B cell (primary cell): ENCODE results near the gene OPN4. TPM values are rescaled to one million over a fixed set of nuclear protein-coding genes. Genes with fewer than 3 reads are reported as not detected.

Experiments
- ATAC-seq: fragments of 200-7000 bp; cut with Tn5 transposase; one replicate; pipeline ENCODE4 v1.10.0; 2021; ENCODE audit warnings: low read depth, mild to moderate bottlenecking, moderate number of reproducible peaks, moderate library complexity
- CTCF ChIA-PET: fragments of 350-600 bp; sonication (Branson Sonifier 250); formaldehyde crosslinking; loops from one replicate; lab custom pipeline; 2021; ENCODE audit warnings: antibody characterized with exemption, inconsistent platforms; lab: Charles Lee
- POLR2A ChIA-PET: fragments of 350-600 bp; sonication (Branson Sonifier 250); formaldehyde crosslinking; loops from one replicate; lab custom pipeline; 2021; ENCODE audit warnings: antibody characterized with exemption; lab: Charles Lee
- DNase-seq: peaks from one replicate; pipeline ENCODE4 v3.0.0; 2013
- H2AFZ ChIP-seq: 2 replicates; pipeline ENCODE4 v1.6.1; 2012; ENCODE audit warnings: mild to moderate bottlenecking, low read depth, low read length; ENCODE audit not compliant: insufficient read depth, poor library complexity, severe bottlenecking
- H3K27ac ChIP-seq, 2 donors: 1 replicate in 1 of 2; 2 replicates in 1 of 2; pipeline ENCODE4 v1.5.1; 2012 to 2013; ENCODE audit warnings: low read length in 2 of 2, mild to moderate bottlenecking in 2 of 2, moderate library complexity in 1 of 2
- H3K27me3 ChIP-seq, 4 experiments: fragments of 200-600 bp in 1 of 4; sonication (generic) in 1 of 4; replicated peaks in 1 of 4; 1 replicate in 2 of 4; 2 replicates in 2 of 4; pipeline versions ENCODE4 v1.6.1 to v1.7.0; 2013 to 2016; ENCODE audit warnings: low read length in 3 of 4, mild to moderate bottlenecking in 2 of 4, mixed read lengths in 1 of 4, moderate library complexity in 1 of 4; ENCODE audit not compliant: insufficient read depth in 4 of 4, control insufficient read depth in 3 of 4; ENCODE audit errors: control extremely low read depth in 1 of 4
- H3K36me3 ChIP-seq, 2 experiments: replicated peaks in 1 of 2; 1 replicate in 1 of 2; 2 replicates in 1 of 2; pipeline versions ENCODE4 v1.6.1 to v1.7.1; 2013; ENCODE audit warnings: low read length in 1 of 2; ENCODE audit not compliant: insufficient read depth in 2 of 2, control insufficient read depth in 1 of 2; ENCODE audit errors: control extremely low read depth in 1 of 2, extremely low read depth in 1 of 2
- H3K4me1 ChIP-seq, 2 donors: fragments of 200-600 bp in 1 of 2; sonication (generic) in 1 of 2; 1 replicate in 1 of 2; 2 replicates in 1 of 2; pipeline versions ENCODE4 v1.5.1 to v1.6.1; 2013 to 2017; ENCODE audit warnings: low read length in 2 of 2; ENCODE audit not compliant: control insufficient read depth in 2 of 2, insufficient read depth in 2 of 2
- H3K4me2 ChIP-seq: replicated peaks from 2 replicates; pipeline ENCODE3; 2012; ENCODE audit warnings: mild to moderate bottlenecking, low read depth, low read length; ENCODE audit not compliant: poor library complexity, severe bottlenecking
- H3K4me3 ChIP-seq, 5 experiments: fragments of 200-600 bp in 1 of 5; sonication (generic) in 1 of 5; 1 replicate in 3 of 5; 2 replicates in 2 of 5; pipeline versions ENCODE4 v1.5.1 to v1.7.0; 2011 to 2016; ENCODE audit warnings: low read length in 4 of 5, mild to moderate bottlenecking in 4 of 5, low read depth in 2 of 5, control low read depth in 1 of 5, moderate library complexity in 1 of 5; ENCODE audit not compliant: insufficient read depth in 1 of 5; ENCODE audit errors: control extremely low read depth in 1 of 5, extremely low read depth in 1 of 5
- H3K79me2 ChIP-seq: fragments of 200-600 bp; sonication (generic); one replicate; pipeline ENCODE4 v1.6.0; 2016; ENCODE audit warnings: low read length; ENCODE audit not compliant: control insufficient read depth, insufficient read depth
- H3K9ac ChIP-seq: fragments of 200-600 bp; sonication (generic); 2 replicates; pipeline ENCODE4 v1.6.1; 2017; ENCODE audit warnings: mild to moderate bottlenecking, low read length, moderate library complexity
- H3K9me3 ChIP-seq, 3 donors: one replicate each; pipeline versions ENCODE4 v1.6.1 to v1.7.1; 2013; ENCODE audit warnings: low read length in 2 of 3; ENCODE audit not compliant: control insufficient read depth in 2 of 3, insufficient read depth in 1 of 3; ENCODE audit errors: control extremely low read depth in 1 of 3
- H4K20me1 ChIP-seq: 2 replicates; pipeline ENCODE4 v1.6.0; 2012; ENCODE audit warnings: mild to moderate bottlenecking, low read length; ENCODE audit not compliant: insufficient read depth, control insufficient read depth, poor library complexity, severe bottlenecking
- H3K27ac Mint-ChIP-seq: one replicate; pipeline ENCODE4 v1.8.0; 2021; ENCODE audit warnings: mixed read lengths
- H3K27me3 Mint-ChIP-seq: one replicate; pipeline ENCODE4 v1.8.0; 2021; ENCODE audit warnings: mixed read lengths
- H3K4me1 Mint-ChIP-seq: one replicate; pipeline ENCODE4 v1.8.0; 2021; ENCODE audit warnings: mixed read lengths
- H3K4me3 Mint-ChIP-seq: one replicate; pipeline ENCODE4 v1.8.0; 2021; ENCODE audit warnings: mixed read lengths
- H3K9me3 Mint-ChIP-seq: one replicate; pipeline ENCODE4 v1.8.0; 2022; ENCODE audit warnings: mixed read lengths; ENCODE audit not compliant: insufficient read depth
- CTCF ChIP-seq: fragments of 200-600 bp; IDR thresholded peaks from one replicate; pipeline ENCODE4 v1.8.0; 2022; ENCODE audit warnings: antibody characterized with exemption, mild to moderate bottlenecking
- EZH2 ChIP-seq: IDR thresholded peaks from 2 replicates; pipeline ENCODE4 v1.6.1; 2012; ENCODE audit warnings: borderline replicate concordance, low read depth, mild to moderate bottlenecking, moderate library complexity, low read length; ENCODE audit not compliant: insufficient read depth, poor library complexity, severe bottlenecking
- WGBS: methylation state at CpG from one replicate; pipeline ENCODE4 v1.1.5; 2013; ENCODE audit warnings: missing lambda C conversion rate; ENCODE audit not compliant: insufficient coverage; 5-methylcytosine and 5-hydroxymethylcytosine counted together
- intact Hi-C: fragments of 100-400 bp; cut with micrococcal nuclease; formaldehyde crosslinking; loops from one replicate; pipeline ENCODE4 v1.10.0; 2022
- polyA plus RNA-seq: library from polyadenylated mRNA; depleted of rRNA; stranded (reverse); fragments of >200 nt; gene quantifications from 2 replicates; pipeline ENCODE4 v1.2.3, GENCODE V29; 2012
- total RNA-seq, 2 donors: library from RNA; stranded (reverse); fragments of 120-200 nt in 1 of 2; gene quantifications; 1 replicate in 1 of 2; 2 replicates in 1 of 2; pipeline versions ENCODE4 v1.2.3 to v1.2.4, GENCODE V29; 2013 to 2022

The OPN4 gene
- total and polyA plus RNA-seq, 2 donors (not counting 1 experiment from before 2014, with no cell fraction given): not detected

GRCh38 chr10:86715836-86716235 lies 61.5 kb downstream of the OPN4 start:
- H3K9ac ChIP-seq: no peak overlapping the region
- peaks cover 0 to under 1% (median 0%) of the 10 kb centered on the region in 3 donors for H3K9me3 ChIP-seq
- H3K4me2 ChIP-seq: no peak overlapping the region
- ATAC-seq (no peak), DNase-seq (no peak)
- Mint-ChIP-seq H3K4me1 (peaks cover 6% of the 10 kb centered on the region), H3K27me3 (peaks cover 7% of the 10 kb centered on the region), H3K4me3 (no peak overlapping the region), H3K27ac (no peak overlapping the region), H3K9me3 (no peaks in the 10 kb centered on the region)
- no peaks in the 10 kb centered on the region for H4K20me1 ChIP-seq
- WGBS: 93% methylated on average over 5 of the region's 5 CpGs
- H2AFZ ChIP-seq: no peak overlapping the region
- peaks cover 6 to 10% of the 10 kb centered on the region in 2 donors for H3K4me1 ChIP-seq
- intact Hi-C loops: no loop called here
- TF ChIP-seq CTCF: no peak
- no peak for TF ChIP-seq EZH2
- no peak overlapping the region for H3K4me3 ChIP-seq
- CTCF ChIA-PET: interaction anchor here (0.6 kb wide), 1 partner anchor 434 kb away, joined by 4 read pairs; no protein-coding TSS in a partner anchor
- no peaks in the 10 kb centered on the region for H3K36me3 ChIP-seq
- no peaks in the 10 kb centered on the region for H3K79me2 ChIP-seq
- no peak overlapping the region for H3K27ac ChIP-seq
- H3K27me3 ChIP-seq: peaks cover 0 to 4% (median under 1%) of the 10 kb centered on the region in 4 experiments
- POLR2A ChIA-PET: no interaction called here

Other genes starting within 250 kb of the OPN4 start
- gene WAPL, start 132.8 kb upstream of the OPN4 start, total RNA-seq: 42.8 and 42.9 TPM in 2 replicates
- 8.3 and 15.4 TPM in 2 replicates for gene WAPL, start 132.8 kb upstream of the OPN4 start, polyA plus RNA-seq
- 0.07 TPM in 2 replicates for gene LDB3, start 14.0 kb downstream of the OPN4 start, total RNA-seq
- 0.01 TPM in 1 of 2 replicates, not detected in the other for gene LDB3, start 14.0 kb downstream of the OPN4 start, polyA plus RNA-seq
- 15.1 and 15.9 TPM in 2 replicates for gene BMPR1A, start 102.1 kb downstream of the OPN4 start, total RNA-seq
- 1.5 and 1.9 TPM in 2 replicates for gene BMPR1A, start 102.1 kb downstream of the OPN4 start, polyA plus RNA-seq